Measurements from ENCODE around the gene PRKCQ.

Gene PRKCQ

GRCh38 chr10:6405713-6406112 lies 174.4 kb downstream of the PRKCQ start:
- no peak for DNase-seq (ENCODE audit: low read depth)

GRCh38 chr10:6404127-6405072 lies 175.7 kb downstream of the PRKCQ start:
- DNase-seq (ENCODE audit: low read depth), result no peak

- no peak for DNase-seq (ENCODE audit: low read depth)
Measured at GRCh38 chr10:6402960-6403359, 177.1 kb downstream of the PRKCQ start.

DNA sequence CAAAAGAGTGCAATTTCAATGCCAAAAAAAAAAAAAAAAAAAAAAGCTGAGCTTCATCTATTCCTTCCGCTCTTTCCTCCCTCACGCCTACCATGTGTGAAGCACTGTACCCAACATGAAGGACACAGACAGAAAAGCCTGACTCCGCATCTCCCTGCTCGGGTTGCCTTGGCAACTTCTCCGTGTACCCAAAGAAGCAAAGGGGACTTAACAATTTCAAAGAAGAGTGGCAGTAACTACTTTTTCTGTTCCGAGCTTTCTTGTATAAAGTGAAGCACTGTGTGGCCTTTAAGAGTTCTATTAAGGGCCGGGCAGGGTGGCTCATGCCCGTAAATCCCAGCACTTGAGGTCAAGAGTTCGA lies 177.7 kb downstream of the PRKCQ start:
- no peak for DNase-seq (ENCODE audit: low read depth)

DNA sequence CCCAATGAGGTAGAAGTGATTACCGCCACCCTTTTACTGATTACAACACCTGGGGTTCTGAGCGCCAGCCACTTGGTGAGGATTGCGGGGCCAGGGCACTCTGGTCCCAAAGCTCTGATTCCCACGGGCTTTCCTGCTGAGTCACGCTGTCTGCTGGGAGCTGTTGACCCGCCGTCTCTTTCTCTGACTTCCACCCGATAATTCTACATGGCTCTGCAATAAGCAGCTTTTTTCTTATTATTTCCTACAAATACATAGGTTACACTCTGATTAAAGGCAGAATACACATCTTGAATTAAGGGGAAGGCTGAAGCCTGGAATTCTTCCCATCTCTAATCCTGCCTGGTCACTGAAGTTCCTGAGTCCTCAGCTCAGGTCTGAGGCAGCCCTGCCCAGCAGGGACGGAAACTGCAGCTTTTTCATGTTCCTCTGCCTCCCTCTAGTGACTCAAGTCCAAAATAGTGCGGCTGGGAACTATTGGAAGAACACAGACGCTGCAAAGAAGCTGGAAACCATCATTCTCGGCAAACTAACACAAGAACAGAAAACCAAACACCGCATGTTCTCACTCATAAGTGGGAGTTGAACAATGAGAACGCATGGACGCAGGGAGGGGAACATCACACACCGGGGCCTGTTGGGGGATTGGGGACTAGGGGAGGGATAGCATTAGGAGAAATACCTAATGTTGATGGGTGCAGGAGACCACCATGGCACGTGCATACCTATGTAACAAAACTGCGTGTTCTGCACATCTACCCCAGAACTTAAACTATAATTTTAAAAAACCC lies 178.3 kb downstream of the PRKCQ start:
- peak; percentile 94 for DNase-seq (ENCODE audit: low read depth)

- peak; percentile 34 for DNase-seq (ENCODE audit: low read depth)
Measured at GRCh38 chr10:6400821-6401465, 179.1 kb downstream of the PRKCQ start.

DNA sequence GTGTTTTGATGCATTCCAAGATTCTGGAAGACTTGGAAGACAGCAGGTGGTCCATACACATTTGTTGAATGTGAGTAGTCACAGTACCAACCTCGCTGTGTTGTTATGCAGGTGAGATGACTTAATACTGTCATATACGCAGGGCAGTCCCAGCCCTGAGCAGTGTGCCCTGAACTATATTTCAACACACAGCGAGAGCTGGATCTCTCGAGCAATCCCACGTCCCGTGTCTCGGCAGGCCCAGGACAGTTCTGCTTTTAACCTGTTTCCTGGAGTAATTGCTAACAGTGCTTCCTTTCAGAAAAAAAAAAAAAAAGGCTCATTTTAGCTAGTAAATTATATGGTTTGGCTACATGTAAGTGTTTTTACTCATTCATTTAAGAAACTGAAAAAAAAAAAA lies 179.7 kb downstream of the PRKCQ start:
- no peak for DNase-seq (ENCODE audit: low read depth)

GRCh38 chr10:6399879-6400278 lies 180.2 kb downstream of the PRKCQ start:
- no peak for DNase-seq (ENCODE audit: low read depth)

- DNase-seq (ENCODE audit: low read depth), result peak; percentile 57
Measured at GRCh38 chr10:6399231-6399741, 180.8 kb downstream of the PRKCQ start.

GRCh38 chr10:6398399-6398798 lies 181.7 kb downstream of the PRKCQ start:
- peak; percentile 17 for DNase-seq (ENCODE audit: low read depth)

- peak; percentile 64 for DNase-seq (ENCODE audit: low read depth)
Measured at GRCh38 chr10:6396652-6397051, 183.4 kb downstream of the PRKCQ start.

DNA sequence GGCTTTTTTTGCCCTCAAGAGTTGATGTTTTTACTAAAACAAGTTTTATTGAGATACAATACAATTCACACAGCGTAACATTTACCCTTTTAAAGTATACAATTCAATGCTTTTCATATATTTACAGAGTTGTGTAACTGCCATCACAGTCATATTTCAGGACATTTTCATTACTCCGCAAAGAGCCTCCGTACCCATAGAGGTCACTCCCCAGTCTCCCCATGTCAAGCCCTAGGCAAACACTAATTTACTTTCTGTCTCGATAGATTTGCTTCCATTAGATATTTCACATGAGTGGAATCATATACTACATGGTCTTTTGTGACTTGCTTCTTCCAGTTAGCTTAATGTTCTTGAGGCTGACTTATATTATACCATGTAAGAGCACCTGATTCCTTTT lies 183.8 kb downstream of the PRKCQ start:
- no peak for DNase-seq (ENCODE audit: low read depth)

- DNase-seq (ENCODE audit: low read depth), result no peak
Measured at GRCh38 chr10:6395606-6396005, 184.5 kb downstream of the PRKCQ start.

- no peak for DNase-seq (ENCODE audit: low read depth)
Measured at GRCh38 chr10:6394084-6394483, 186.0 kb downstream of the PRKCQ start.

DNA sequence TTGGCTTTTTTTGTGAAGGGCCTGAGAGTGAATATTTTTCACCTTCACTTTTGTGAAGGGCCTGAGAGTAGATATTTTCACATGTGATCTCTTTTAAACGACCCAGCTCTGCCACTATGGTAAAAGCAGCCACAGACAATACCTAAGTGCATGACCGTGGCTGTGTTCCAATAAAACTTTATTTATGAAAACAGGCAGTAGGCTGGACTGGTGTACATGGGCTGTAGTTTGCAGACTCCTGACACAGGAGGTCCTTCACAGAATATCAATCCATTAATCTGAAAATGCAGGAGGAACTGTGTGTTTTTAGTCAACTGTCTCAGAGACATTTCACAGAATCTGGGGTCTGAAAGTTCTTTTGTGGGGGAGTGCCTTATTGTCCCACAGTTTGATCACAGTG lies 186.9 kb downstream of the PRKCQ start:
- no peak for DNase-seq (ENCODE audit: low read depth)

- DNase-seq (ENCODE audit: low read depth), result no peak
Measured at GRCh38 chr10:6390213-6390845, 189.7 kb downstream of the PRKCQ start.

GRCh38 chr10:6388261-6388893 lies 191.7 kb downstream of the PRKCQ start:
- DNase-seq (ENCODE audit: low read depth), result no peak

DNA sequence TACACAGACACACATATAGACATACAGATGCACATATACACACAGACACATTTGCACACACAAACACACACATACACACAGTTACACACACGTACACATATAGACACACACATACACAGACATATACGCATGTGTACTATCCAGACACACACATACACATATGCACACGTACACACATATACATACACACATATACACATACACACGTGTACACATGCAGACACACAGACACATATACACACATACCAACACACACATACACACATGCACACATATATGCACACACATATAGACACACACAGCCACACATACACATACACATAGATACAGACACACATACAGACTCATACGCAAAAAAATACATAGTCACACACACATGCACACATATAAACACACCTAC lies 193.1 kb downstream of the PRKCQ start:
- DNase-seq (ENCODE audit: low read depth), result no peak

DNA sequence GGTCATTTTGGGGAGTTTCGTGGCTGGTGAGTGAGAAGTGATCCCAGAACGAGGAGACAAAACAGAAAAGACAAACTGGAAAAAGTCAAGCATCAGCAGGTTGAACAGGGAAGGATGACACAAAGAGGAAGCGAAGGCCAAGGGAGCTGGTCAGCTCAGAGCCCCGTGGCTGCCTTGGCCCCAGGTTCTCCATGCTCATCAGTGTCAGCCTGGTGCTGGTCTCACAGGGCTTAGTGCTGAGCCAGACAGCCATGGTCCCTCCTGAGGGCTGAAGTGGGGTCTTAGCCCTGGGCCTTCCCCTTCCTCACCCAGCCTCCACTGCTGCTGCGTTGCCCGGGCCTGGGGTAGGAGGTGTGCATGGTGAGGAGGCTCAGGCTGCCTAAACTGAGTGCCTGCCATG lies 193.7 kb downstream of the PRKCQ start:
- DNase-seq (ENCODE audit: low read depth), result no peak

DNA sequence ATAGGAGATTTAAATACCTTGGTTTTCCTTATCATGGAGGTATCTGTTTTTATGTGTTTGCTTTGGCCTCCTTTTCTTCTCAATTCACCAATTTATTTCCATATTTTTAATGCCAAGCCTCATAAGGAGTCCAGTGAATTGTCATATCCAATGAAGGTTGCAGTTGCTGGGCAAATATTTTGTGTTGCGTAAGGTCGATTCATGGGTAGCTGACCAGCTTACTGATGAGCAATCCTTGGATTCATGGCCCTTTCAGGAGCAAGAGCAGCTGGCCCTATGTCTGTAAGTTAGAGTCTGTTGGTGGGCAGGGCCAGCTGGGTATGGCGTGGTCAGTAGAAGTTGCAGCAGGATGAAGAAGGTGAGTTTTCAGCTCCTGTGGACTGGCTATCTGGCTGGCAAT lies 194.4 kb downstream of the PRKCQ start:
- peak; percentile 36 for DNase-seq (ENCODE audit: low read depth)

DNA sequence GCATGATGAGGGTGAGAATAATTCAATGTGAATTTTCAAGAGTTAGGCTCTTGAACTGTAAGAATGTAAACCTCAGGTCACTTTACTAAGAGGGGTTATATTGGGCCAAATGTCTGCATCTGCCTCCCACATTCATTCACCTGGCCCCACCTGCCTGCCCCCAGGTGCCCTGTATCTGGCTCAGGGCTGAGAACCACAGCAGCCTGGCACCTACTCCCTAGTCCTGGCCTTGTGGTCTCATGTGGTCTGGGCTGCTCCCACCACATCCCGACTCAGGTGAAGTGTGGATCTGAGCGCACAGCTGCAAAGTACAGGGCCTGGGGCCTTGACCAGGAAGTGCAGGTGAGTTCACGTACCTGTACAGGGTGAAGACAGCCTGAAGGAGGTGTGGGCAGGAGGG lies 195.2 kb downstream of the PRKCQ start:
- DNase-seq (ENCODE audit: low read depth), result no peak

DNA sequence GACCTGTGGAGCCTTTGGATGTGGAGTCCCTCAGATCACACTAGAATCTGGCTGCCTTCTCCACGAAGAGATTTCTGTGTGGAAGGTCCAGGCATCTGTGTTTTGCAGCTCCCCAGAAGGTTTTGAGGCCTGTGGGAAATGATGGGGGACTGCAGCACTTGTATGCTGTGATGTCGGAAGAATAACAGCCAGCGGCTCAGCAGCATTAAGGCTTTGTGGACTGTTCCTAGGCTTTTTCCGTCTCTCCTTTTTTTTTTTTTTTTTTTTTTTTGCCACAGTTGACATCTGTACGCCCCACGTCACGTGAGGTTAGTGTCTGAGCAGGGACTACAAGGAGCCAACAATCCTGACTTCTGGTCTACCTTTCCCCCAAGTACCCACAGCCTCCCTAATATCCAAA lies 196.0 kb downstream of the PRKCQ start:
- DNase-seq (ENCODE audit: low read depth), result no peak
